Spleen (tissue), 7 donors: ENCODE data around the gene MROH8.

Experiments
- POLR2A ChIP-seq, 3 donors: fragments of 450-650 bp; IDR thresholded peaks; one replicate each; pipeline ENCODE4 v1.5.1; 2017; ENCODE audit warnings: antibody characterized with exemption in 3 of 3, mild to moderate bottlenecking in 1 of 3
- TF ChIP-seq, protein P1 (sequence below), 11 experiments: fragments of 200-600 bp in 7 of 11; fragments of 450-650 bp in 4 of 11; sonication (generic) in 4 of 11; IDR thresholded peaks in 8 of 11; conservative IDR thresholded peaks in 3 of 11; 1 replicate in 7 of 11; 2 replicates in 4 of 11; pipeline versions ENCODE4 v1.4.0 to v1.8.0; 2016 to 2021; ENCODE audit warnings: antibody characterized with exemption in 11 of 11, inconsistent platforms in 4 of 11, mild to moderate bottlenecking in 1 of 11
- donor health status: DM: no; HTN: no; CAD: no; lungs with moderate emphysema.
- donor health status: DM: no; HTN: no; CAD: no.
- donor health status: DM: no; HTN: no; CAD: no.

DNA sequence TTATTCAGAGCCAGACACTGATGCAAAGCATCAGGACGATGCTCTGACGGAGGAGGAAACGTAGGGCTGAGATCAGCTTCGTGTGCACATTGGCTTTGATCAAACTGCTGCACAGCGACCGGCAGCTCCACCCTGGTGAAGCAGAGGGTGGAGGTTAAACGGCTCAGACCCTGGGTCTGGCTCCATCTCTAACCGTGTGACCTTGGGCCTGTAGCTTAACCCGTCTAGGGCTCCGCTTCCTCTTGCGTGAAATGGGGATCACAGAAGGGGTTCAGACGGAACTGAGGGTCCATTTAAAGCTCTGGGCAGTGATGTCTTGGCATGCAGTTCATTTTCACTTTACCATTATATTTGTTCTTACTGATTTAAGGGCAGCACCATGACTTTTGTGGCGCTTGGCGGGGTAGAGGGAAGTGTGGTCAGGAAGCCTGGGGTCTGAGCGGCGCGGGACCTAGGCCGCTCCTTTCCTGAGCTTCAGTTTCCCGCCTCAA lies 84.2 kb downstream of the MROH8 start:
- TF ChIP-seq, protein P1, sequence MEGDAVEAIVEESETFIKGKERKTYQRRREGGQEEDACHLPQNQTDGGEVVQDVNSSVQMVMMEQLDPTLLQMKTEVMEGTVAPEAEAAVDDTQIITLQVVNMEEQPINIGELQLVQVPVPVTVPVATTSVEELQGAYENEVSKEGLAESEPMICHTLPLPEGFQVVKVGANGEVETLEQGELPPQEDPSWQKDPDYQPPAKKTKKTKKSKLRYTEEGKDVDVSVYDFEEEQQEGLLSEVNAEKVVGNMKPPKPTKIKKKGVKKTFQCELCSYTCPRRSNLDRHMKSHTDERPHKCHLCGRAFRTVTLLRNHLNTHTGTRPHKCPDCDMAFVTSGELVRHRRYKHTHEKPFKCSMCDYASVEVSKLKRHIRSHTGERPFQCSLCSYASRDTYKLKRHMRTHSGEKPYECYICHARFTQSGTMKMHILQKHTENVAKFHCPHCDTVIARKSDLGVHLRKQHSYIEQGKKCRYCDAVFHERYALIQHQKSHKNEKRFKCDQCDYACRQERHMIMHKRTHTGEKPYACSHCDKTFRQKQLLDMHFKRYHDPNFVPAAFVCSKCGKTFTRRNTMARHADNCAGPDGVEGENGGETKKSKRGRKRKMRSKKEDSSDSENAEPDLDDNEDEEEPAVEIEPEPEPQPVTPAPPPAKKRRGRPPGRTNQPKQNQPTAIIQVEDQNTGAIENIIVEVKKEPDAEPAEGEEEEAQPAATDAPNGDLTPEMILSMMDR (IDR thresholded peaks at IDR 0.05 in 8 of 11, conservative IDR thresholded peaks at IDR 0.05 in 3 of 11) = no peak
- TF ChIP-seq POLR2A (IDR thresholded peaks at IDR 0.05) = no peak
